HG02571 (cell line): ENCODE results near the gene ANKRD1.

Source experiments
- ATAC-seq: cut with Tn5 transposase; IDR thresholded peaks from one replicate; pipeline ENCODE4 v1.9.1; 2021; ENCODE audit warnings: mild to moderate bottlenecking, moderate library complexity; ENCODE audit not compliant: unreplicated experiment

Gene ANKRD1

GRCh38 chr10:90865401-90865800 is 55.5 kb downstream of the ANKRD1 start:
- ATAC-seq: no peak

DNA sequence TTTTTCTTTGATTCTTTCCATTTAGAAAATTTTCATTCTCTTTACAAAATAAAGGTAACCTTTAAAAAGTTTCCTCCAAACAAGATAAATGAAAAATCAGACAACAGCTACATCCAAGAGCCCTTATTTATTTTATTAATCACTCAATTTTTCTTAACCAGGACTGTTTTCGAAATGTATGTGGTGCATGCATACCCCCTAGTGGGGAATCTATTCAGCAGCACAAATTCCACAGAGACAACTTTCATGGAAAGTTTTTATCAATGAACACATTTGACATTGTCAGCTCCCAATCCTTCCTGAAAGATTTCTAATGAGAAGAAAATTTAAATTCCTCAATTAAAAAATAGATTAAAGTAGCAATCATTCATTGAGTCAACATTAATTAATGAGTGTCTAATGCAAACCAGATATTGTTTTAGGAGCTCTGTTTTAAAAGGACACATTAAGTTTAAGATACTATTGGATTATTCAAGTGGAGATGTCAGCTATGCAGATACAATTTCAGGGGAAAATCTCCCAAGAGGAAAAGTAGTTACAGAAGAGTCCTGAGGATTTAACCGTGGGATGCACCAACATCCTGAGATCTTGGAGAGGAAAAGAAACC is 57.9 kb downstream of the ANKRD1 start:
- no peak for ATAC-seq
